NCI-H524 (cell line): ENCODE measurements around the gene ERC2.

ENCODE experiments used
- DNase-seq, 2 experiments: peaks; one replicate each; lab custom pipeline; 2025; lab: John Stamatoyannopoulos, UW

Gene ERC2

DNA sequence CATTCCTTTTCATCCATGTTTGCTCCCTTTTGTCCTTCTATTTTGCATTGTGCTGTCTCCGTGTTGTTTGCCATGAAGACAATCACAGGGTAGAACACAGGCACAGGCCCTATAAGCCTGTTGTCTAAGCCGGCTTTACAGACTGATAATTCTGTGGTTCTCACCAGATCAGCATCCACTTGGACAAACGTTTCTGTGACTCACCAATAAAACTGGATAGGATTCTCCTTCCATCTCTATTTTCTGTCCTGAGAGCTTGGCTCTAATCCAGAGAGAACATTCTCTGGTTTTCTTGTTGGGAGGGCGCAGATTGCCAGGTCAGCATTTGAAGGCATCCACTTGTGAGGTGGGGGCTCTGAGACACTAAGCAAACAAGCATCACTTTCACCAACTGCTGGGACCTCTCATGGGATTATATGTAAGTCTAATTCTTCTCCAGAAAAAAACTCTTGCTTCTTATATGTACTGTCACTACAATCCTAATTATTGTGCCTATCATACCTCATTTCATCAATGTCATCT is 101.6 kb downstream of the ERC2 start:
- DNase-seq, result no peak

DNA sequence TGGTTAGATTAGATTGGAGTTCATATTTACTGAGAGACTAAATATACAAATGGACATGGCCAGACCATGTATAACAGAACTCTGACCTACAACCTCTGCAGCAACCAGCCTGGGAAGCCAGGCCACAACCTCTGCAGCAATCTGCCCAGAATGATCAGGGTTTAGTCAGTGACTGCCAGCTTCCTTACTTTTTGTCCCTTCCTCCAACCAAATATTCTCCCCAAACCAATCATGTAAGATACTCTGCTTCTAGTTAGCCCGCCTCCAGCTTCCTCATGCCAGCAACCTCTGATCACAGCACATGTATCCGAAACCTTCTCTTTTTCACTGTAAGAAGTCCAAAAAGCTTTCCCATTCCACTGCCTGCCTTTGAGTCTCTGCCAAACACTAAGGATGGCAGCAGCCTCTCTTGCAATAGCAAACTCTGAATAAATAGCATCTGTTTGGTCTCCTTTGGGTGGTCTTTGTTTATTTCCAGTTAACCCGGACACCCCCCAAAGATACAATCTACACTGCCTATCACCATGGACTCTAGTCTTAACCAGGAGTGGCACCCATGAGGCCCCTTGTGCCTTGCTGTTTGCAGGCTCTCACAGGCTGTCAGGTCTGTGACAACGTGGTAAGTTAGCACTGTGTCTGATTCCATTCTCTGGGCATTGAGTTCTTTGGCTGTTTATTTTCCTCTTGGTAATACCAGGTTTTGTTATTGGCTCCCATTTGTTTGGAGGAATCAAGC is 102.2 kb downstream of the ERC2 start:
- no peak for DNase-seq

DNA sequence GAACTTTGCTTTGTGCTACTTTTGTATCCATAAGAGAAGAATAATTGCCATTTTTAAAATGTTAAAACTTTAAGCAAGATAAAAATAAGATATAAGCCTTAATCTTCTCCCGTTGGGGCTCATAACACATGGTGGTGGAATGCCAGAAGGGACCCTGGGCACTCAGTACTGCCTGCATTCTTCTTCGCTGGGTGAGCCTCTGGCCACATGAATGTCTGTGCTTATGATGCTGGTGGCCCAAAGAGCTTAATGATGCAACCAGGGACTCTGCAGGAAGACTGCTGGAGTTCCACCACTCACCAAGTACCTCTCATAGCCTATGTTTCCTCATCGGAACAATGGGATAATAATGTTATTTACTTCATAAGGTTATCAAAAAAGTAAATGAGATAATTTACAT is 103.6 kb downstream of the ERC2 start:
- DNase-seq, result no peak

DNA sequence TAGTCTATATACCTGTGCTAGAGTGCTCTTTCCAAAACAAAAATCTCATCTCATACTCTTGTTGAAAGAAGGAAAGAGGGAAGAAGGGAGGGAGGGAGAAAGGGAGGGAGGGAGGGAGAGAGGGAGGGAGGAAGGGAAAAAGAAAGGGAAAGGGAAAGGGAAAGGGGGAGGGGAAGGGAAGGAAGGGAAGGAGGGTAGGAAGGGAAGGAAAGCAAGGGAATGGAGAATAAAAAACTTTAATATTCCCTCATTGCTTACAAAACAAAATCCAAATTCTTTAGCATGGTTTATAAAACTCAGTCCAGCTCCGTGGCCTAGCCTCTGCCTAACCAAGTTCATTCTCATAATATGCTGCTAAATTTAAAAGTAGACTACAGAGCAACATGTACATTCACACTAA is 104.5 kb downstream of the ERC2 start:
- no peak for DNase-seq

DNA sequence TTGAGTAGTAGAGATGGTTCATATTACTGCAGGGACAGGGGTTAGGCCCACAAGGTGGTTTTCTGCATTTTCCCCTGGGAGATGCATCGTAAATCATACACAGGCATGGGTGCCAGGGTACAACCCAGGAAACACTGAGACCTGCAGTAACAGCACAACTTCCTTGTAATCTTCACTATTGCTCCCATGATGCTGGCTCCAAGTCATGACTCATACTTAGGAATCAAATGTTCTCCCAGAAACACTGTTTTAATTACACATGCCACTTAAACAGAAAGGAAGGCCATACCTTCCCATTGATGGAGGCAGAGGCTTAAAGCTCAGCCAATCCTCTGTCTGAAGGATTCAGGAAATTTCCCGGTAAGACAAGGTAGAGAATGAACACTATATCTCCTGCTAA is 106.5 kb downstream of the ERC2 start:
- no peak for DNase-seq

- DNase-seq, result no peak
Measured at GRCh38 chr3:56357266-56357665, 111.0 kb downstream of the ERC2 start.

- no peak for DNase-seq
Measured at GRCh38 chr3:56356808-56357207, 111.5 kb downstream of the ERC2 start.

GRCh38 chr3:56355570-56356185 is 112.6 kb downstream of the ERC2 start:
- no peak for DNase-seq

DNA sequence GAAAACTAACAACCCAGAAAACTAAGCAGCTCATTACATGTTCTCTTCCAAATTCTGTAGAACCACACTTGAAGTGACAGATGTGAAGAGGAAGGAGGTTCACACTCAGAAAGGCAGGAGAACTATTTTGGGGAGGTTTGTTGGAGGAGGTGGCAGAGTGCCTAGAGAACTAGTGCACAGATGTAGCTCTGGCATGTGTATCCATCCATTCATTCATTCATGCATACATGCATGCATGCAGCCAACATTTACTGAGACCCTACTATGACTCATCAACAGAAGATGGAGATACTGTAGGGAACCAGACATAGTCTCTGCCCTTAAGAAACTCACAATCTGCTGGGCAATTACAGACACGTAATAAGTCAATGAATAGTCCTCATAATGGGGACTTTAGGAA is 116.7 kb downstream of the ERC2 start:
- DNase-seq, result no peak

- peak in 1 of 2 experiments; percentile 37 for DNase-seq
Measured at GRCh38 chr3:56347219-56347871, 120.9 kb downstream of the ERC2 start.

GRCh38 chr3:56342475-56342874 is 125.8 kb downstream of the ERC2 start:
- peak in 1 of 2 experiments; percentile 4 for DNase-seq

DNA sequence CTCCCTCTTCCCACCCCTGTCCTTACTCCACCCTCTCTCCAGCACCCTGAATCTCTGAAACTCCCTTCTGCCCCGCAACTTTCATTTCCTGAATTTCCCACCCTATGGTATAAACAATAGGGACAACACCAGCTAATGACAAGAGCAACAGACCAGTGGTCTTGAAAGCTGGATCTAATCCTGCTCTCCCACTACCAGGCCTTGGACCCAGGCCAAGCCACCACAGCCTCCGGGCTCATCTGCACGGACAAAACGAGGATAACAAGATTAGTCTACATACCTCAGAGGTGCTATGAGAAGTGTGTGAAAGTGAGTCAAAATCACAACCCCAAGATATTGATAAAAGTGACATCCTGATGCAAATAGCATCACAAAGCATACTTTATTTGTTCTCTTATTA is 128.6 kb downstream of the ERC2 start:
- peak in 1 of 2 experiments; percentile 62 for DNase-seq

DNA sequence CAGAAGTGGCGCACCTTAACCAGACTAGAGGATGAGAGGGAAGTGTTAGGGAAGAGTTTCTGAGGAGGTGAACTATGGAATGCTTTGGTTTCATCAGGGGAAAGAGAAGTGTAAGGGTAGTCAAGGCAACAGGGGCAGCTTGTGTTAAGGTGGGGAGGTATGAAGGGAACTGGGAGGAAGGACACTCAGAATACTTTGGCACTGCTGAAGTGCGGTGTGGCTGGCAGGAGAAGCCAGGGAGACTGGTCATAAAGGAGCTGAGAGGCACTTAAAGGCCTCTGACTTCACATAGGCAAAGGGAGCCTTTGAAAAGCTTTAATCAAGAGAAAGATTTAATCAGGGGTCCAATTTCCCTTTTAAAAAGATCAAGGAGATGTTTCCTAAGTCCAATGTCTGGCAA is 129.0 kb downstream of the ERC2 start:
- DNase-seq, result peak in 1 of 2 experiments; percentile 20

DNA sequence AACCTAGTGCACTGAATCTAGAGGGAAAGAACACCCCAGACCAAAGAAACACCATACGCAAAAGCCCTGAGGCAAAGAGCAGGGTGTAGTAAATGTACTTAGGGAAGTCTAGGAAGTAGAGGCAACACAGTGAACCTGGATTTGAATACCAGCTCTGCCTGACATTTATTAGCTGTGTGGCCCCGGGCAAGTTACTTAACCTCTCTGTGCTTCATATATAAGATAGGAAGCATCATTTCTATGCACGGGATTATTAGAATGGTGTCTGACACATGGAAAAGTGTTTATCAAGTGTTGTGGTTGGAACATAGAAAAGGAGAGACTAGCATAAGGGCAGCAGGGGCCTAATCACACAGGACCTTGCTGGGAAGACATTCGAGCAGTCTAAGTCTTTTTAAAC is 132.2 kb downstream of the ERC2 start:
- no peak for DNase-seq

DNA sequence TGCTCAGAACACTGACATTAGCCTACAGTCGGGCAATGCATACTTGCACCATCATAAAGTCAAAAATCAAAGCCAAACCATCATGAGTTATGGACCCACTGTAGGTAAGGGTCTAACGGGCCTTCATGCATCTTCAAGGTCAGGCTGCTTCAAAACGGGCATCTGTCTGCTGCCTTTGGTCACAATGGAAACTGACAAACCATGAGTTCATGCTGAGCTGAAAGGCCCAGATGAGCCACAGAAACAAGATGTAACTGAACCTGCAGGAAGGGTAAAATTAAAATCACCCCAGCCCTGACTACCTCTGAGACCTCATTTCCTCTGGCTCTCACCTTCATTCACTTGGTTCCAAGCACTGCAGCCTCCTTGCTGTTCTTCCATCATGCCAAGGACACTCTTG is 143.8 kb downstream of the ERC2 start:
- DNase-seq, result no peak

GRCh38 chr3:56323986-56324420 is 144.3 kb downstream of the ERC2 start:
- DNase-seq, result no peak

DNA sequence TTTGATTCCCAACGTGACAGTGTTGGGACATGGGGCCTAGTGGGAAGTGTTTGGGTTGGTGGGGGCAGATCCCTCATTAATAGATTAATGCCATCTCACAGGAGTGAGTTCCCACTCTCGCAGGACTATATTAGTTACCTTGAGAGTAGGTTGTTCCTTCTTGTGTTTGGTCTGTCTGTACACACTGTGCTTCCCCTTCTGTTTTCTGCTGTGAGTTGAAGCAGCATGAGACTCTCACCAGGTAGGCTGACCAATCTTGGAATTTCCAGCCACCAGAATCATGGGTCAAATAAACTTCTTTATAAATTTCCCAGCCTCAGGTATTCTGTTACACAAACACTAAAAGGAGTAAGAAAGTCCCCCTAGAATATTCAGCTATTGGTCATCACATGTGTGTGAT is 145.4 kb downstream of the ERC2 start:
- no peak for DNase-seq

- no peak for DNase-seq
Measured at GRCh38 chr3:56321892-56322291, 146.4 kb downstream of the ERC2 start.

- DNase-seq, result no peak
Measured at GRCh38 chr3:56321383-56321782, 146.9 kb downstream of the ERC2 start.

DNA sequence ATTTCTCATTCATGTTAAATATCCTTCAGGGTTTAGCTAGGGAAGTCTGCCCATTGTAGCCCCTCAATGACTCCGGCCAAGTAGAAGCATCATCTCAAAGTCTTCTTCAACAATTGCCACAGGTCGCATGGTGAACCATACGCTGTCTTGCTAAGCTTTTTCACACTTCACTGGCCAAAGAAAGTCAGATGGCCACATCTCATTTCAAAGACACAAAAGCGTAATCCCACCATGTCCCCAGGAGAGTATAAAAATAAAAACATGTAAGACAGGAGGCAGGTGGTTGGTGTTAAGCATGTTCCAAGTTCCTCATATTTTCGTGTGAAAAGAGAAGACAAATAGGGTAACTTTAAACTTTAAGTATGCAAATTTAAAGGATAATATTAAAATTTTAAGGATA is 147.4 kb downstream of the ERC2 start:
- no peak for DNase-seq

- no peak for DNase-seq
Measured at GRCh38 chr3:56318891-56319290, 149.4 kb downstream of the ERC2 start.

GRCh38 chr3:56316944-56317343 is 151.3 kb downstream of the ERC2 start:
- no peak for DNase-seq

GRCh38 chr3:56314842-56315241 is 153.4 kb downstream of the ERC2 start:
- DNase-seq, result no peak
